ENCODE measurements around the gene SLC43A2.
"Not testable (repeated sequence)": the region's sequence is repeated elsewhere in the genome, so short reads cannot be mapped to it uniquely, and the experiment has no call there.

- TF ChIP-seq, protein P1, sequence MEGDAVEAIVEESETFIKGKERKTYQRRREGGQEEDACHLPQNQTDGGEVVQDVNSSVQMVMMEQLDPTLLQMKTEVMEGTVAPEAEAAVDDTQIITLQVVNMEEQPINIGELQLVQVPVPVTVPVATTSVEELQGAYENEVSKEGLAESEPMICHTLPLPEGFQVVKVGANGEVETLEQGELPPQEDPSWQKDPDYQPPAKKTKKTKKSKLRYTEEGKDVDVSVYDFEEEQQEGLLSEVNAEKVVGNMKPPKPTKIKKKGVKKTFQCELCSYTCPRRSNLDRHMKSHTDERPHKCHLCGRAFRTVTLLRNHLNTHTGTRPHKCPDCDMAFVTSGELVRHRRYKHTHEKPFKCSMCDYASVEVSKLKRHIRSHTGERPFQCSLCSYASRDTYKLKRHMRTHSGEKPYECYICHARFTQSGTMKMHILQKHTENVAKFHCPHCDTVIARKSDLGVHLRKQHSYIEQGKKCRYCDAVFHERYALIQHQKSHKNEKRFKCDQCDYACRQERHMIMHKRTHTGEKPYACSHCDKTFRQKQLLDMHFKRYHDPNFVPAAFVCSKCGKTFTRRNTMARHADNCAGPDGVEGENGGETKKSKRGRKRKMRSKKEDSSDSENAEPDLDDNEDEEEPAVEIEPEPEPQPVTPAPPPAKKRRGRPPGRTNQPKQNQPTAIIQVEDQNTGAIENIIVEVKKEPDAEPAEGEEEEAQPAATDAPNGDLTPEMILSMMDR (optimal IDR thresholded peaks at IDR 0.05 in 1 of 3, IDR thresholded peaks at IDR 0.05 in 1 of 3, conservative IDR thresholded peaks at IDR 0.05 in 1 of 3; ENCODE audit: extremely low read depth in 1 of 3, insufficient read depth in 2 of 3, low read length in 3 of 3), result not testable (repeated sequence)
- not testable (repeated sequence) for TF ChIP-seq EZH2 (IDR thresholded peaks at IDR 0.05; ENCODE audit: low read length)
Measured at GRCh38 chr17:1652794-1653193, 24.2 kb upstream of the SLC43A2 start.
